ENCODE results near the gene ASMTL. TPM values are rescaled to one million over a fixed set of nuclear protein-coding genes. Genes with fewer than 3 reads are reported as not detected.

The ASMTL gene
- total and polyA plus RNA-seq, 2 of the 13 experiments (the other 11 are each of a cell fraction or from before 2014, with no cell fraction given): 5.6 to 16.3 TPM

GRCh38 chrX:1481636-1482529, 29.2 kb upstream of the ASMTL start (continued):
- TF ChIP-seq ATF3 (CRISPR knock-in tag; IDR thresholded peaks at IDR 0.05): peak; percentile 99
- no peak for TF ChIP-seq EZH2 (conservative IDR thresholded peaks at IDR 0.05; ENCODE audit: low read depth, low read length)
- TF ChIP-seq ZNF784 (CRISPR knock-in tag; IDR thresholded peaks at IDR 0.05; ENCODE audit: borderline replicate concordance): no peak
- TF ChIP-seq JUN (CRISPR knock-in tag; IDR thresholded peaks at IDR 0.05): peak; percentile 90
- no peak for TF ChIP-seq SP5 (CRISPR knock-in tag; IDR thresholded peaks at IDR 0.05; ENCODE audit: borderline replicate concordance, low read depth)
- no peak for TF ChIP-seq MAF1 (CRISPR knock-in tag; IDR thresholded peaks at IDR 0.05; ENCODE audit: borderline replicate concordance)
- TF ChIP-seq PRDM4 (CRISPR knock-in tag; IDR thresholded peaks at IDR 0.05; ENCODE audit: borderline replicate concordance): no peak
- TF ChIP-seq NCOR1 (IDR thresholded peaks at IDR 0.05; ENCODE audit: borderline replicate concordance, low read length): no peak
- no peak for TF ChIP-seq NFIB (CRISPR knock-in tag; IDR thresholded peaks at IDR 0.05; ENCODE audit: borderline replicate concordance)
- TF ChIP-seq IRF2 (CRISPR knock-in tag; IDR thresholded peaks at IDR 0.05): 0 out of 2 replicates have a peak, but pooled peaks have one; percentile 61
- no peak for TF ChIP-seq ZNF296 (CRISPR knock-in tag; conservative IDR thresholded peaks at IDR 0.05)
- TF ChIP-seq HNRNPLL (IDR thresholded peaks at IDR 0.05; ENCODE audit: low read depth, low read length, poor library complexity, severe bottlenecking): no peak
- no peak for TF ChIP-seq CBX1 (IDR thresholded peaks at IDR 0.05; ENCODE audit: low read depth)
- TF ChIP-seq ZFX (CRISPR knock-in tag; IDR thresholded peaks at IDR 0.05; ENCODE audit: low read depth): peak; percentile 18; the same call in 1 of the 2 replicates
- TF ChIP-seq ZMYM2 (CRISPR knock-in tag; IDR thresholded peaks at IDR 0.05): no peak
- TF ChIP-seq KDM3A (CRISPR knock-in tag; IDR thresholded peaks at IDR 0.05; ENCODE audit: low read depth): no peak; the same call in none of the 2 replicates
- TF ChIP-seq CCDC6 (CRISPR knock-in tag; IDR thresholded peaks at IDR 0.05): no peak
- no peak for TF ChIP-seq SNAPC5 (CRISPR knock-in tag; IDR thresholded peaks at IDR 0.05; ENCODE audit: borderline replicate concordance)
- TF ChIP-seq RAD51 (IDR thresholded peaks at IDR 0.05; ENCODE audit: borderline replicate concordance): no peak
- TF ChIP-seq ZNF614 (CRISPR knock-in tag; IDR thresholded peaks at IDR 0.05; ENCODE audit: borderline replicate concordance): 0 out of 2 replicates have a peak, but pooled peaks have one; percentile 58
